OCI-LY1 (cell line): Measurements from ENCODE around the gene STX18.
"Not testable (repeated sequence)": the region's sequence is repeated elsewhere in the genome, so short reads cannot be mapped to it uniquely, and the experiment has no call there.

Experiments
- H2AFZ ChIP-seq: fragments of 200-600 bp; sonication (generic), shearing (Covaris generic); 2 replicates; pipeline ENCODE4 v1.6.0; 2014; ENCODE audit warnings: antibody characterized with exemption, mild to moderate bottlenecking, low read length
- H3F3A ChIP-seq: fragments of 200-600 bp; sonication (generic), shearing (Covaris generic); 2 replicates; pipeline ENCODE4 v1.6.0; 2014; ENCODE audit warnings: mild to moderate bottlenecking, antibody characterized with exemption, low read length, moderate library complexity; ENCODE audit not compliant: insufficient read depth
- H3K27ac ChIP-seq: fragments of 200-600 bp; sonication (generic); 2 replicates; pipeline ENCODE4 v1.5.1; 2014; ENCODE audit warnings: low read length, mixed run types, mild to moderate bottlenecking, low read depth; ENCODE audit not compliant: poor library complexity, severe bottlenecking
- H3K27me3 ChIP-seq: fragments of 200-600 bp; sonication (generic); 2 replicates; pipeline ENCODE4 v1.6.0; 2014; ENCODE audit warnings: antibody characterized with exemption, mild to moderate bottlenecking, low read length, moderate library complexity; ENCODE audit not compliant: insufficient read depth
- H3K36me3 ChIP-seq: fragments of 200-600 bp; sonication (generic); 2 replicates; pipeline ENCODE4 v1.6.1; 2014; ENCODE audit warnings: mild to moderate bottlenecking, antibody characterized with exemption, low read length, moderate library complexity, mixed read lengths; ENCODE audit not compliant: insufficient read depth
- H3K4me1 ChIP-seq: fragments of 200-600 bp; sonication (generic); 2 replicates; pipeline ENCODE4 v1.5.1; 2014; ENCODE audit warnings: mild to moderate bottlenecking, low read length, moderate library complexity; ENCODE audit not compliant: insufficient read depth, severe bottlenecking
- H3K4me2 ChIP-seq: fragments of 200-600 bp; sonication (generic), shearing (Covaris generic); 2 replicates; pipeline ENCODE4 v1.6.1; 2014; ENCODE audit warnings: low read length
- H3K4me3 ChIP-seq: fragments of 200-600 bp; sonication (generic); 2 replicates; pipeline ENCODE4 v1.5.1; 2014; ENCODE audit warnings: low read length, low read depth, mild to moderate bottlenecking, mixed read lengths; ENCODE audit not compliant: poor library complexity, severe bottlenecking
- H3K79me2 ChIP-seq: fragments of 200-600 bp; shearing (Covaris generic); 2 replicates; pipeline ENCODE4 v1.6.1; 2016; ENCODE audit warnings: mixed run types, low read length, mixed read lengths; ENCODE audit not compliant: insufficient read depth
- H3K9ac ChIP-seq: fragments of 200-600 bp; sonication (generic), shearing (Covaris generic); 2 replicates; pipeline ENCODE4 v1.6.1; 2014; ENCODE audit warnings: mild to moderate bottlenecking, low read length, mixed read lengths
- H3K9me2 ChIP-seq: fragments of 200-600 bp; sonication (generic), shearing (Covaris generic); 2 replicates; pipeline ENCODE4 v1.6.1; 2014; ENCODE audit warnings: low read depth, mild to moderate bottlenecking, low read length, mixed read lengths
- H3K9me3 ChIP-seq: fragments of 200-600 bp; shearing (Covaris generic); 2 replicates; pipeline ENCODE4 v1.6.1; 2014; ENCODE audit warnings: low read length, mixed read lengths
- H4K20me1 ChIP-seq: fragments of 200-600 bp; sonication (generic), shearing (Covaris generic); 2 replicates; pipeline ENCODE4 v1.6.0; 2016; ENCODE audit warnings: mild to moderate bottlenecking, low read length; ENCODE audit not compliant: insufficient read depth
- EZH2 ChIP-seq: fragments of 200-600 bp; sonication (generic), shearing (Covaris generic); IDR thresholded peaks from 2 replicates; pipeline ENCODE4 v1.8.0; 2017; ENCODE audit warnings: borderline replicate concordance, mixed run types, mild to moderate bottlenecking, antibody characterized with exemption, low read length, moderate library complexity, mixed read lengths
- TF ChIP-seq, protein P1 (sequence below): fragments of 200-600 bp; sonication (generic), shearing (Covaris generic); IDR thresholded peaks from 2 replicates; pipeline ENCODE4 v1.5.1; 2017; ENCODE audit warnings: mild to moderate bottlenecking, antibody characterized with exemption, low read length, moderate library complexity, mixed read lengths

Gene STX18

DNA sequence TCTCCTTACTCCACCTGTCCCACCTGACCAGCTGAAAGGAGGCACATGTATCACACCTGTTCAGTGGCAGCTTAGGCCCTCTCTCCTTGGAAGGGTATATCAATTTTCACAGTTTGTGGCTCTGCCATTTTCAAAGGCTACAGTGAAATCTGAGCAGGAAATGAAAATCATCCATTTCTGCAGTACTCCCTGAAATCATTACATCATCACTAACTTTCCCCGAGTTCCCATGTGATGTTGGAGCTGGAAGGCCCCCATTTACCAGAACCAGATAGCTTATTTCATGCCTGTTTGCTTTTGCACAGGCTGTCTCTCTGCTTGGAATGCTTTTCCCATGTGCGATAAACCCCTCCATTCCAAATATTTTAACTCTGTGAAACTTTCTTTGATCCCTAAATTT is 31.0 kb upstream of the STX18 start:
- Histone ChIP-seq H3F3A (no peaks in the 10 kb centered on the region), H4K20me1 (no peaks in the 10 kb centered on the region), H3K4me2 (no peak overlapping the region), H3K27ac (no peak overlapping the region), H3K9me3 (no peaks in the 10 kb centered on the region), H3K36me3 (peaks cover 15% of the 10 kb centered on the region), H3K79me2 (no peaks in the 10 kb centered on the region), H3K27me3 (no peaks in the 10 kb centered on the region), H3K9ac (no peak overlapping the region), H3K9me2 (no peaks in the 10 kb centered on the region), H3K4me1 (no peaks in the 10 kb centered on the region), H2AFZ (no peak overlapping the region), H3K4me3 (no peak overlapping the region)
- TF ChIP-seq, protein P1, sequence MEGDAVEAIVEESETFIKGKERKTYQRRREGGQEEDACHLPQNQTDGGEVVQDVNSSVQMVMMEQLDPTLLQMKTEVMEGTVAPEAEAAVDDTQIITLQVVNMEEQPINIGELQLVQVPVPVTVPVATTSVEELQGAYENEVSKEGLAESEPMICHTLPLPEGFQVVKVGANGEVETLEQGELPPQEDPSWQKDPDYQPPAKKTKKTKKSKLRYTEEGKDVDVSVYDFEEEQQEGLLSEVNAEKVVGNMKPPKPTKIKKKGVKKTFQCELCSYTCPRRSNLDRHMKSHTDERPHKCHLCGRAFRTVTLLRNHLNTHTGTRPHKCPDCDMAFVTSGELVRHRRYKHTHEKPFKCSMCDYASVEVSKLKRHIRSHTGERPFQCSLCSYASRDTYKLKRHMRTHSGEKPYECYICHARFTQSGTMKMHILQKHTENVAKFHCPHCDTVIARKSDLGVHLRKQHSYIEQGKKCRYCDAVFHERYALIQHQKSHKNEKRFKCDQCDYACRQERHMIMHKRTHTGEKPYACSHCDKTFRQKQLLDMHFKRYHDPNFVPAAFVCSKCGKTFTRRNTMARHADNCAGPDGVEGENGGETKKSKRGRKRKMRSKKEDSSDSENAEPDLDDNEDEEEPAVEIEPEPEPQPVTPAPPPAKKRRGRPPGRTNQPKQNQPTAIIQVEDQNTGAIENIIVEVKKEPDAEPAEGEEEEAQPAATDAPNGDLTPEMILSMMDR: no peak
- TF ChIP-seq EZH2: no peak

DNA sequence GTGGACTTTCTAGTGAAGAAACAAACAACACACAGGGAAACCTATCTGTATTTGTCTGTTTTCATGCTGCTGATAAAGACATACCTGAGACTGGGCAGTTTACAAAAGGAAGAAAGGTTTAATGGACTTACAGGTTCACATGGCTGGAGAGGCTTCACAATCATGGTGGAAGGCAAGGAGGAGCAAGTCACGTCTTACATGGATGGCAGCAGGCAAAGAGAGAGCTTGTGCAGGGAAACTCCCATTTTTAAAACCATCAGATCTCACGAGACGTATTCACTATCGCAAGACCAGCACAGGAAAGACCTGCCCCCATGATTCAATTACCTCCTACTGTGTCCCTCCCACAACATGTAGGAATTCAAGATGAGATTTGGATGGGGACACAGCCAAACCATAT is 28.0 kb upstream of the STX18 start:
- H4K20me1 ChIP-seq, H3K4me1 ChIP-seq, H3K79me2 ChIP-seq, H3K4me3 ChIP-seq, H3K9me3 ChIP-seq, H3K9ac ChIP-seq, H3K9me2 ChIP-seq, H3F3A ChIP-seq, H2AFZ ChIP-seq, H3K27me3 ChIP-seq, H3K27ac ChIP-seq, H3K4me2 ChIP-seq: not testable (repeated sequence)
- H3K36me3 ChIP-seq: peaks cover 15% of the 10 kb centered on the region

DNA sequence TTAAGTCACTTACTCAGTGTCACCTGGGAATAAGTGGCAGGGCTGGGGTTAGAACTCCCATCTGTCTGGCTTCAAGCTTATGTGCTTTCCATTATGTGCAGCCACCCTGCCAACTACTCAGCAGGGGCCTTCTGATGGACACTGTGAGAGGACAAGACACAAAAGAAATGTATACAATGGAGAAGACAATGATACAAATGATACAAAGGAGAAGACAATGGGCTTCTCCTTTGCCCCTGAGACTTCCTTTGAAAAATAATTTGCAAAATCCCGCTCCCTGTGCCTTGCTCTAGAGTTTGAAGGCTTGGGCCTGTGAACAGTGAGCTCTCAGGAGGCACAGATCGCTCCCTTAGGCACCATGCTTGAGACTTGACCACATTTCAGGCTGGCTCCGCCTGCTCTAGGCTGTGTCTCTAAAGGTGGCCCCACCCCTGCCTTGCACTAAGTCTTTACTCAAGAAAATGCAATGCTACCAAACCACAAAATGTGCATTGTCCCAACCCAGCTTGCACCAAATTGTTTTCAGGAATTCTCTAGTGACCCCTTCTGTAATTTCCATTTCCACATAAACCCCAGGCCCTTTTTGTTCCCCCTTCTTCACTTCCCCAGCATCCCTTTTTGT is 27.1 kb upstream of the STX18 start:
- no peaks in the 10 kb centered on the region for H3K4me1 ChIP-seq
- no peaks in the 10 kb centered on the region for H4K20me1 ChIP-seq
- TF ChIP-seq, protein P1: no peak
- no peak for TF ChIP-seq EZH2
- no peaks in the 10 kb centered on the region for H3K9me3 ChIP-seq
- no peak overlapping the region for H3K4me2 ChIP-seq
- H3K9ac ChIP-seq: no peak overlapping the region
- H3K27ac ChIP-seq: no peak overlapping the region
- no peak overlapping the region for H3K4me3 ChIP-seq
- H3K27me3 ChIP-seq: no peaks in the 10 kb centered on the region
- no peak overlapping the region for H2AFZ ChIP-seq
- H3K9me2 ChIP-seq: no peaks in the 10 kb centered on the region
- H3K79me2 ChIP-seq: no peaks in the 10 kb centered on the region
- no peaks in the 10 kb centered on the region for H3F3A ChIP-seq
- peaks cover 21% of the 10 kb centered on the region for H3K36me3 ChIP-seq

DNA sequence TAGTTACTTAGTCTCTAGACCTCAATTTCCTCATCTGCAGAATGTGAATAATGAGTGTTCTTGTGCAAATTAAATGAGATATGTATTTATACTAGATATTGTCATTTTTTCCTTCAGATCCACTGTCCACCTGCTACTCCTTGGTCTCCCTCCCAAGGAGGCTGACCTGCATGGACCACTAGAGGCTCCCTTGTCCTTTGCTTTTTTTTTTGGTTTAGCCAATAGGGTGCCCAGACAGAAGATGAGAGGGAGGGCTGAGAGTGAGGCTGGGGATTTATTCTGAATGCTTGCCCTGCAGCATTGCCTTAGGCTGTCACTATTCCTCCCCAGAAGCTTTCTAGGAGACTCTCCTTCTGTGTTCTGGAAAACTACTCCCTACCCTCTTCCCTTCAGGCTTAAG is 24.5 kb upstream of the STX18 start:
- H3K4me3 ChIP-seq, H3K9me3 ChIP-seq, H3K9me2 ChIP-seq, H3K4me1 ChIP-seq, H3K27me3 ChIP-seq, H3K4me2 ChIP-seq, H3K79me2 ChIP-seq, H3F3A ChIP-seq, H3K27ac ChIP-seq, H4K20me1 ChIP-seq, H3K9ac ChIP-seq, H2AFZ ChIP-seq: not testable (repeated sequence)
- H3K36me3 ChIP-seq: peaks cover 22% of the 10 kb centered on the region
